Inflammatory macrophage treated with lipopolysaccharide for 4 hours (primary cell): ENCODE measurements around the gene ZNF513.

Experiments used
- DNase-seq: peaks from one replicate; pipeline ENCODE4 v3.0.0-alpha.2; 2020

Gene ZNF513

DNA sequence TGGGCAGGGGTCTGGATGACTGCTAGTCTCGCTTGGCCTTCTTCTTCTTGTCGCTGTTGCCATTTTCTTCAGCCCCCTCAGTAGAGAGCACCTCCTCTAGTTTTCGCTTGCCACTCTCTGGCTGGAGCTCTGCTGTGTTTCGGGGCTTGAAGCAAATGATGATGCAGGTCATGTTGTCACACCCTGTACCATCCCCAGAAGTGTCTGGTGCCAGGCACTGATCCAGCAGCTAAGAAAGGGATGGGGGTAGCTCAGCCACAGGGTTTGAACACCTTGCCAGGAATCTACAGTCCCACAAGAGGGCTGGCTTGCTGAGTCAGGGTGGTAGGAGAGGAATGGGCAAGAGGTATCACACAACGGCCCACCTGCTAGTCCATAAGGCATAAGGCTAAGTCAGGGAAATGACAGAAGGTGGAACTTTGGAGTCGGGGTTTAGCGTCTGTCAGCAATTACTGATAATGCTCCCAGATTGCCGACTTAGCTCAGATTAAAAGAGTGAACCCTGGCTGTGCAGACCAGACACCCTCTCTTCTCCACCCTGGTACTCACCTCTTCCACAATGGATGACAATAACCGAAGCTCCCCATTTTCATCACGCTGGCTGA is 1.1 kb upstream of the ZNF513 start:
- DNase-seq: no peak

DNA sequence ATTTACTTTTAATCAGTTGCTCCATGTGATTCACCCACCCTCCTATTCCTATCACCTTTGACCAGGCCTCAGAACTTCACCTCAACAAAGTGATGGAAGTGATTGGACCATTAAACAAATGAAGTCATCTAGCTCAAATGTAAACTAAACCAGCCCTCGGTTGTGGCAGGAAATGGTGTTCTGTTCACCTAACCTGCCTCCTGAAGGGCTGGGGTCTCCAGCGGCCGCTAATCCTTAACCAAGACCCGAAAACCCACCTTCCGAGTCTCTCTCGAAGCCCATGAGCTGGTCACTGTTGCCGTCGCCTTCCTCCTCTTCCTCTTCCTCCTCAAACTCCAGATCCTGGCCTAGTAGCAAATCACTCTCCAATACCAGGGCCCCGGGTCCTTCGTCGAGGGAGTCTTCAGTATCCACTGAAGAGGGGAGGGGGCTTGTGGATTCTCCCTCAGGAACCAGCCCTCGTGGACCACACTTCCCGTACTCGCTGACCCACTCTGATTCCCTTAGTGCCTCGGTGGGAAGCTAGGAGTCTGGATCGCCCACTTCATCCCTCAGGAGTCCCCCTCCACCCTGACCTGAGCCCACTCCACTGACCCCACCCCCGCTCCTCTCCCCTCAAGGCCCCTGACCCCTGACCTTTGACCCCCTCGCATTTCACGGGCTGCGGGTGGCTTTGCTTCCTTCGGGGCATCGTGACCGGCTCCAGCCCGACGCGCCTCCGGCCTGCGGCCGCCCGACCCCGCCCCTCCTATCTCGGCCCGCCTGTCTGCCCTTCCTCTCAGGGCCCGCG is 503 bp downstream of the ZNF513 start:
- peak; percentile 67 for DNase-seq

DNA sequence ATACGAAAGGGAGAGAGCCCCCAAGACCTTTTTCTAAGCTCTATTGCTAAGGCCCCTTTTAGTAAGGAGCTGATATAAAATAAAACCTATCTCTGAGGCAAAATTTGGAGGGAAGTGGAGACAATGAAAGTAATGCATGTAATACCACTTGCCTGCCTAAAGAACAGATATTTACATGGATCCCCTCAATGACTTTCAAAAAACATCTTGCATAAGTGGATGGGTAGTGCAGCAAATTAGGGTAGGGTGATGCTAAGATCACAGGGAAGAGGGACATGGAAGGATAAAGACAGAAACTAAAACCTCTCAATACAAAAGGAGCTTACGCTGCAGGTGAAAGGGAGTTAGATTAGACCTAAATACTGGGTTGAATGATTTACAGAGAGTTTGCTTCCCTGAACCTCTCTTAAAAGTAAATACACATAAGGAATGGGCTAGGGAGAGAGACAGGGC is 1.1 kb downstream of the ZNF513 start:
- DNase-seq: no peak

DNA sequence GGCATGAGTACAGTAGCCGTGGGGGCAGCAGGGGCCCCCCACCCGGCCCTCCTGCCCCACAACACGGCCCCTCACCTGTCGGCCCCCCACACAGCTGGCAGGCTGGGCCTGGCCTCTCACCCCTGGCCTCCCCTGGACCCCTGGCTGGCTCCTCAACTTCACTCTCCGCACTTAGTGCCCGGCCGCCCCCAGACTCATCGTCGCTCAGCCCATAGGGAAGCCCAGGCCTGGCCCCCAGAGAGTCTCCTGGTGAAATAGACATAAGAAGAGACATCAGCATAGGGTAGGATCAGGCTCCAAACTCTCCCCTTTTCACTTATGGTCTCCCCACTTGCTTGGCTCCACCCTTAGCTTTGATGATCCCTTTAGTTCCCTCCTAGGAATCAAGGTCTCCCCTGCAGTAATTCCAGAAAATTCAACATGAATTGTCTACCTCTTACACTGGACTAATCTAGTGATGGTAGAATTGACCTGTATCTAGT is 1.7 kb downstream of the ZNF513 start:
- no peak for DNase-seq

DNA sequence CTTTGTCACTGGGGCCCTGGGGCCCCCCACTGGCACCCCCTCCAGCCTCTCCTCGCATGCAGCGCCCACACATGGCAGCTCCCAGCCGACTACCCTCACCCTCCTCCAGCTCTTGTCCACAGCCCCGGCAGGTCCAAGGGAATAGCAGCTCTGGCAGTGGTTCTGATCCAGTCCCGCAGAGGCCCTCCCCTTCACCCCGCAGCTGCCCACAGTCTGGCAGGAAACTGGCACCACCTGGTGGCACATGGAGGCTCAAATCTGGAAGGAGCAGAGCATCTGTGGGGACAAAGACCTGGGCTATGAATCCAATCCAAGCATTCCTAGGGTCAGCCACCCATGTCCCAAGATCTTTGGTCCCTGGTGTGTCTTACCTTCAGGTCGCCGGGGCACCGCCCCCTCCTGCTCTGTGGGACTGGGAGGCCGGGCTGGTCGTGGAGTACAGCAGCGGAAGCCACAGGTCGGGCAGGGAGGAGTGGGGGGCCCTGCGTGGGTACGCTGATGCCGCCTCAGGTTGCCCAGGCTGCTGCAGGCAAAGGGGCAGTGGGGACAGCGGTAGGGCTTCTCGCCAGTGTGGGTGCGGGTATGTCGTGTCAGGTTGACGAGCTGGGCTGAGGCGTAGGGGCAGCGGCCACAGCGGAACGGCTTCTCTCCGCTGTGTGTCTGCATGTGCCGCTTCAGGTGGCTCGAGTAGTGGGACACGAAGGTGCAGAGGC is 2.3 kb downstream of the ZNF513 start:
- no peak for DNase-seq

DNA sequence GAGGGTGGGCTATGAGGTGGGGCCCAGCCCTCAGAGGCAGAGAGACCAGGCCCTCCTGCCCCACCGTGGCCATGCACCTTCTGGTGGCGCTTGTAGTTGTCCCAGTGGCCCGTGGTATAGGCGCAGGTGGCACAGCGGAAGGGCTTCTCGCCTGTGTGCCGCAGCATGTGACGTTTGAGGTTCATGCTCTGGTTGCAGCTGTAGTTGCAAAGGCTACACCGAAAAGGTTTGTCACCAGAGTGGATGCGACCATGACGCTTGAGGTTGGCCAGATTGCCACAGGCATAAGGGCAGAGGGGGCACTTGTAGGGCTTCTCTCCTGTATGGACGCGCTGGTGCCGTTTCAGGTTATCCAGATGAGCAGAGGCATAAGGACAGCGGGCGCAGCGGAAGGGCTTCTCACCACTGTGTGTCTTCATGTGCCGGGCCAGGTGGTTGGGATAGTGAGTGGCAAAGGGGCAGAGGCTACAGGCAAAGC is 2.9 kb downstream of the ZNF513 start:
- no peak for DNase-seq

DNA sequence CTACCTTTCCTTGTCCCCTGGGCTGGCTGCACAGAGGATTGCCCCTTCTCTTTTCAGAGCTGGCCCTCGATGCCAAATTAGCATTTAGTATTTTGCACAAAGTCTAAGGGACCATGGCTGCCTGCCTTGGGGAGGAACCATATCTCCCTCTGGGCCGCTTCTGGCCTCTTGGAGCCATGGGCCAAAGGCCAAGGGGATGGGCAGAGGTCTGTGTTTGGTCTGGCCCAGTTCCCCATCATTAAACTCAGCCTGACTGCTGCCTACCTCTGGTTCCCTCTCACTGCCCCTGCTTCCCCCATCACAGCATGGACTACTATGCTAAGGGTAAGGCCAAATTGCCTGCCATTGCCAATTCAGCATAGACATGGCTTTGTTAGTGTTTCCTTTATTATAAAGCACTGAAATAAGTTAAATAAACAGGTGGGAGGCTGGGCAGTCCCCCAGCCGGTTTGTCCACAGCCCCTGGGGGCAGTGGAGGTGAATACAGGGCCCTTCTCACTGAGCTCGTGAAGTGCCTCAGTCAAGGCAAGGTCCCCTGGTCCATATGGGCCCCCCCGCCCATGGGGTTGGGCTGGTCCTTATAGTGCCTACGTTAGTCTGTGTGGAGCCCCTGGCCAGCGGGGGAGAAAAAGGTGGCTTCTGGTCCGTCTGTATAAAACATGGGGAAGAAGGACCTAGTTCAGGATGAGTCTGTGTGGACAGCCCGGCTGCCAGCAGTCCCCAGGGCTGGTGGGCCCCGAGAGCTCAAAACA is 3.5 kb downstream of the ZNF513 start:
- DNase-seq: no peak

DNA sequence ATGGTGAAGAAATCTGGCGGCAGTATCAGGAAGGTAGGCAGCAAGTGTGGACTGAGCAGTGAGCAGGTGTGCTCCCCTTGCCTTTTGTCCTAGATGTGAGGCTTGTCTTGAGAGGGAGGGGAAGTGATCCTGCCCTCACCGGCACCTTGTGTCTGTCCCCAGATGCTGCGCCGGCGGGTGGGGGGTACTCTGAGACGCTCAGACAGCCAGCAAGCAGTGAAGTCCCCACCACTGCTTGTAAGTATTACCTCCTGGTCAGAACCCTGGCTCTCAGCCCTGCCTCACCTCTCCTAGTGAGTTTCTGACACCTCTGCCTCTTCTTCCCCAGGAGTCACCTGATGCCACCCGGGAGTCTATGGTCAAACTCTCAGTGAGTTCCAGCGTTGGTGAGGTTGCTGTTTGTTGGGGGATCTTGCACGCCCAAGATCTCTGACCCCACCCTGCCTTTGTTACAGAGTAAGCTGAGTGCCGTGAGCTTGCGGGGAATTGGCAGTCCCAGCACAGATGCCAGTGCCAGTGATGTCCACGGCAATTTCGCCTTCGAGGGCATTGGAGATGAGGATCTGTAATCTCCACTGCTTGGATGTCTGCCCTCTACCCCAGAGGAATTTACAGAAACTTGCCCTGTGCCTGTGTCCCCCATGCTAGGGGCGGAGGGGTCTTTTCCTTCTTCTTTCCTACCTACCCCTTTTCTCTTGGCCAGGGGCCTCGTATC is 4.2 kb downstream of the ZNF513 start:
- no peak for DNase-seq

DNA sequence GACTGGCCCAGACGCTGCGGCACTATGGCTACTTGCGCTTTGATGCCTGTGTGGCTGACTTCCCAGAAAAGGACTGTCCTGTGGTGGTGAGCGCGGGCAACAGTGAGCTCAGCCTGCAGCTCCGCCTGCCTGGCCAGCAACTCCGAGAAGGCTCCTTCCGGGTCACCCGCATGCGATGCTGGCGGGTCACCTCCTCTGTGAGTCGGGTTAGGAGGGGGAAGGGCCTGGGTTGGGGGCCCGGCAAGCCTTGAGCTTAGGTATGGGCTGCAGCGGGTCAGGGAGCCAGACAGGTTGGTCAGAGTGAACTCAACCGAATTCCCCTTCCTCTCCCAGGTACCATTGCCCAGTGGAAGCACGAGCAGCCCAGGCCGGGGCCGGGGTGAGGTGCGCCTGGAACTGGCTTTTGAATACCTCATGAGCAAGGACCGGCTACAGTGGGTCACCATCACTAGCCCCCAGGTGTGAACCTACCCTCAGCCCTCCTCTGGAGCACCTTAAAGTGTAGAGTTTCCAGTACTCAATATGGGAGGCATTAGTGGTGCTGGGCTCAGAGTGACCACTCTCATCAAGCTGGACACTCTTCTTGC is 4.9 kb downstream of the ZNF513 start:
- no peak for DNase-seq

DNA sequence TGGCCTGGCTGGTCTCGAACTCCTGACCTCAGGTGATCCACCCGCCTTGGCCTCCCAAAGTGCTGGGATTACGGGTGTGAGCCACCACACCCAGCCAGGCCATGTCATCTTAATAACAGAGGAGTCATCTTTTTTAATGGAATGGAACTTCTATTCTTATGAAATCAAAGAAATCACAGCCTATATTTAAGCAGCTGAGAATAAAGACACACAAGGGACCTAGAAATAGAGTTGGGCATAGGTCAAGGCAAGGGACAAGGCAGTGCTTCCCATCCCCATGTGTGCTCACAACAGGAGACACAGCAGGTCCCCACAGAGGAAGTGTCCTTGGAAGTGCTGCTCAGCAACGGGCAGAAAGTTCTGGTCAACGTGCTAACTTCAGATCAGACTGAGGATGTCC is 7.0 kb downstream of the ZNF513 start:
- DNase-seq: peak; percentile 63

DNA sequence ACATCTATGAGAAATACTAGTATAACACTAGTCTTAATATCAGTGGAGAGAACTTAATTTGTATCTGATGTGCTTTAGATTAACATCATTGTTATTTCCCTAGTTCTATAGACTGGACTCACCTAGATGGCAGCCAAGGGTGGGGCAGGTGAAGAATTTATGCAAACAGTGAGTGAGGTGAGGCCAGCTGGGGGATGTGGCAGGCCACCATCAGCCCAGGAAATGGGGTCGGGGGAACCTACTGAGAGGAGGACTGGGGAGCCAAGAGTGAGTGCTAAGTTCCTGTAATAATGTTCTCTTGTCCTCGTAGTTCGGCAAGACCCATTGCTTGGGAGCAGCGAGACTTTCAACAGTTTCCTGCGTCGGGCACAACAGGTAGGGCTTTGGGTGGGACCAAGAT is 7.6 kb downstream of the ZNF513 start:
- DNase-seq: no peak

DNA sequence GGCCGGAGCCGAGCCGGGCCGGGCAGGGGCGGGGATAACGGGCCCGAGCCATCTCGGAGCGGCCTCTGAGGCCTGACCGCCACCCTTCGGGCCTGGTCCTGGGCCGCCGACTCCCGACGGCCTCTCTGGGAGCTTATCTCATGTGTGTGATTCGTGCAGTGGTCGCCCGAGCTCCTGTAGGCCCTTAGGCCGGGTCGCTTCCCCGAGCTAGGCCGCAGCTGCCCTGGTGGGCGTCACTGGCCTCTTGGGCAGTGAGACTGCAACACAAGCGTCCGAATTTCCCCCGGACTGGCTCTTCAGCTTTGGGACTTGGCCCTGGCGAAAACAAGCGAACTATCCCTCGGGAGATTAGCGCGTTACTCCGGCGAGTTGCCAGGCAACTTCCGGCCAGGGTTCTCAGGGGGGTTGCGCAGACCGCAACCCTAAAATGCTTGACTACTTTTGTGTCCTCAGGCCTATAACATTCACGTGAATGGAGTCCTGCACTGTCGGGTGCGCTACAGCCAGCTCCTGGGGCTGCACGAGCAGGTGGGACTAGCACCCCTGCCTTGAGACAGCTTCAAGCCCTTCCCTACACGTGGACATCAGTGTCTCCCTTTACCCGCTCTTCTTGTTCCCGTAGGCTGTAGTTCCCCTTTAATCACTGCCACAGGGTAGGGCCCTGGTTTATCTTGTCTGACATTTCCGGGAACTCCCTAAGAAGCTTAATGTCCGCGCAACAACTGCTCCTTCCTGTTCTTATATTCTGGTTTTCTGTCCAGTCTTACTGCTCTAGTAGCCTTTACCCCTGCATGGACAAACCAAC is 9.5 kb downstream of the ZNF513 start:
- peak; percentile 92 for DNase-seq

DNA sequence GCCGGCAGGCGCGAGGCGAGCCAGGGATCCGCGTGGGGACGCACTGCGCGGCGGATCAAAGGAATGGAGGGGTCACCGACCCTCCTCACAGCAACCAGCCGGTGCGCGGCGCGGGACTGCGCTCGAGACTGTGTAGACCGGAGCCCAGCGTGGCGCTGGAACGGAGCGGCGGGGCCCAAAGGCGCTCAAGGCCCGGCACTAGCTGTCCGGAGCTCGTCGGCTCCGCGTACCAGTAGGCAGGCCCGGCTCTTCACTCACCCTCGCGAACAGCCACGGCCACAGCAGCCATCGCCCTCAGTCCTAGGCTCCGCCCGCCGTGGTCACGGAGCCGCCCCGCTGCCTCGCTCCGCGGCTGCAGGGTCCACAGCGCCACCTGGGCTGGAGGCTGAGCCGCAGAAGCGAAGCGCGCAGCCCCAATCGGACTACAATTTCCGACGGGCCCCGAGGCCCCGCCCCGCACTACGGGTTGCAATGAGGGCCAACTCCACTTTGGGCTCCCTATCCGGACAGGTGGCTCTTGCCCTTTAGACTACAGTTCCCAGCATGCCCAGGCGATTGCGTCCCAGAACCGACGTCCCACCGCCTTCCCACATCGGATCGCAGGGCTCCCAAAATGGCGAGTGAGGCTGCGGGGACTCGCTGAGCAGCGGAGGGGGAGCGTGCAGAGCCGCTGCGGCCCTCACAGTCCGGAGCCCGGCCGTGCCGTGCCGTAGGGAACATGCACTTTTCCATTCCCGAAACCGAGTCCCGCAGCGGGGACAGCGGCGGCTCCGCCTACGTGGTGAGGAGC is 10.3 kb downstream of the ZNF513 start, which contains the start of the genes EIF2B4 and SNX17:
Gene EIF2B4 (minus strand): TSS at position 313 of the 790 bp plus-strand sequence. CDS start 24 bp downstream, at position 289.
Gene SNX17 (plus strand): TSS at position 591 of the 790 bp plus-strand sequence. CDS start 128 bp downstream, at position 719.
- DNase-seq: peak; percentile 100

DNA sequence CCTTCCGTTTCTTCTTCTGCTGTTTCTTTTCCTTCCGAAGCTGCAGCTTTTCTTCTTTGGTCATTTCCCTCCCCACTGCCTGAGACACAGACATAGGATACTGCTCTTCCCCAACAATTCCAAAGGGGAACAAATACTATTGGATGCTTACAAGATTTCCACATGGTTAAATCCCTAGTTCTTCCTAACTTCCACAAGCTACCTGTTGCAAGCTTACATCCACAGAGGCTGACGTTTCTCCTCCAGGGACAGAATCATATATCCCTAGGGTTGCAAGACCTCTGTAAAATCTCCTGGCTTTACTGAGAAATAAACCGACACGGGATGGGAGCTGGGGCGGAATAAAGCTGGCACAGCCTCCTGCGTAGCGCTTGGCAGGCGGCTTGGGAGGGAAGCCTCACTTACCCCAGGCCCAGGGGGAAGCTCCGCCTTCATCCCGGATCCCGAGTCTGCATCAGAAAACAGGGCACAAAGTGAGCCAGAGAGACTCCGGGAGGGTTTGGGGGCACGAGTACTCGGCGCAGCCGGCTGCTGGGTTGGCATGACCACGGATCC is 11.0 kb downstream of the ZNF513 start:
- DNase-seq: peak; percentile 43

DNA sequence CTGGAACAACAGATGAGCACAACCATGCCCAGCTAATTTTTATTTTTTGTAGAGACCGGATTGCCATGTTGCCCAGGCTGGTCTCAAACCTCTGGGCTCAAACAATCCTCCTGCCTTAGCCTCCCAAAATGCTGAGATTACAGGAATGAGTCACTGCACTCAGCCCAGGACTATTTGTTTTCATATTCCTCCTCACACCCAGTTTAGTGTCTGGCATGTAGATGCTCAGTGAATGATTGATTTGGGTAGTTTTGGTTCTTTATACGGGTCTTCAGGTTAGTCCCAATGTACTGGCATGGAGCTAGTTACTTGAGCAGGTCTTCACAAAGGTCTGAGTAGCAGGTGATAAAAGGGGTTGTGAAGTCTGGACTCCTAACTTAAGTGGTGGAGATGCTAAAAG is 16.6 kb downstream of the ZNF513 start:
- DNase-seq: no peak

DNA sequence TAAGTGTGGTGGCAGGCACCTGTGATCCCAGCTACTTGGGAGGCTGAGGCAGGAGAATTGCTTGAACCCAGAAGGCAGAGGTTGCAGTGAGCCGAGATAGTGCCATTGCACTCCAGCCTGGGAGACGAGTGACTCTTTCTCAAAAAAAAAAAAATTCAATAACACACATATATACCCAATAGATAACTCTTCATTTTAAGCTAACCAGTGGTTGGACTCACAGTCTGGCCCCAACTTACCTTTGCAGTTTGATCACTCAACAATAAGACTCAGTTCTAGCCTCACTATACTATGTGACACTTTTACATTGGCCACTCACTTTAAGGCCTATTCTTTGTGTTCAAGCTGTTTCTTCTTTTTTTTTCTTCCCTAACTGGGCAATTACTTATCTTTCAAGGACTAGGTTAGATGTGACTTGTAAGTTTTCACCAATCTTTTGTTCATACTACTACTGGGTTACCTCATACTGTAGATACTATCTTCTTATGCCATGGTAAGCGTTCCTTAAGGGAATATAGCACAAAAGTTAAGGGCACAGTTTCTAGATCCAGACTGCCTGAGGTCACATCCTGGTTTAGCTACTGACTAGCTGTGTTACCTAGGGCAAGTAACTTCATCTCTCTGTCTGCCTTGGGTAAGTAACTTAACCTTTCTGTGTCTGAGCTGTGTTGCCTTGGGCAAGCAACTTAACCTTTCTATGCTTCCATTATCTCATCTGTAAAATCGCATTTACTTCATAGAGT is 17.7 kb downstream of the ZNF513 start:
- no peak for DNase-seq

DNA sequence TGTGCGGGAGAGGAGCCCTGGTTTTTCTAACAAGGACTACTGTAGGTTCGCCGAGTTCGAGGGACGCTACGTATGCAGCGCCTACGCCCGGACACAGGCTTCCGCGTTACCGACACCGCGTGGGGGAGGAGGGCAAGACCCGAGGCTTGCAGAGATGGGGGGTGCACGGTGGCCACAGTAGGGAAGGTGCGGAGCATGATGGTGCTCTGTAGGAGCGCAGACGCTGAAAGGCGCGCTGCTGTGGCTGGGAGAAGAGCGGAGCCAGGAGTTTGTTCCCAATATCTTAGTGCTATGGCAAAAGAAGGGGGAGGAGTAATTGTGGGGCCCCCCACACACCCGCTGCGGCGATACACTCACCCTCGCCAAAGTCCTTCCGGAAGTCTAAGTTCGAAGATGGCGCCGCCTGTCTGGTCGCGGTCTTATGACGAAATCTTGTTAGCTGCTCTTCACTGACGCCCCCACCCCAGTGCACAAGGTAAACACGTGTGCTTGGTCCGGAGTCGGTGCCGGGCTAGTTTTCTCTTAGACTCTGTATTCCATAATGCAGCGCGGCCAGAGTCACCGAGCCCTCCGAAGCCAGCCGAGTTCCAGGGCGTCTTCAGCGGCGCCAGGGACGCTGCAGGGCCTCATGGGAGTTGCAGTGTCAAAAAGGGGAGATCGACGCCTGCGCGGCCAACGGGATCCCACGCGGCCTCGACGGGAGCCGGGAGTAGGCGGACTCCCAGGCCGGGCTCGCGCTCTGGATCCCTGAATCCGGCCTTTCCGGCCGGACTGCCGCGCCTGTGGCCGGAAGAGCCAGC is 24.0 kb downstream of the ZNF513 start, which contains the start of gene GTF3C2:
Gene GTF3C2 (minus strand): TSS at position 383 of the 800 bp plus-strand sequence. CDS start 13,210 bp downstream, outside the sequence.
- peak; percentile 95 for DNase-seq

DNA sequence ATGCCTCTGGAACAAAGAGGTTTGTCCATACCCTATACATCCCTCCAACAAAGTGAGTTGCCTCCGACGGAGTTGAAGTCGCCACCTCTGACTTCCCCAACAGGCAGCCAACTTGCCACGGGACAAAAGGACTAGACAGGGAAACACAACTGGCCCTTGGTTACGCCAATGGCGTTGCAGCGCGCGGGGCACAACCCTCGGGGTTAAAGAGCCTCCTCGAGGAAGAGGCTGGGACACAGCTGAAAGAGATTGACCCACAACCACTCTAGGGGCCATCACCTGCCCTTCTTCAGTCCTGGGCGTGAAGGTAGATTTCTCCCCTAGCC is 24.5 kb downstream of the ZNF513 start:
- DNase-seq: peak; percentile 84
